Type B pancreatic cell (in vitro differentiated cells): ENCODE measurements around the gene WDR93. TPM values are rescaled to one million over a fixed set of nuclear protein-coding genes. Genes with fewer than 3 reads are reported as not detected.
"Not testable (repeated sequence)": the region's sequence is repeated elsewhere in the genome, so short reads cannot be mapped to it uniquely, and the experiment has no call there.

Experiments used
- DNase-seq: peaks from one replicate; pipeline ENCODE4 v3.0.0; 2021; ENCODE audit warnings: mixed read lengths; ENCODE audit not compliant: unreplicated experiment; ENCODE audit errors: extremely low spot score
- H3K27ac Mint-ChIP-seq: 2 replicates; pipeline ENCODE4 v1.8.0; 2021; ENCODE audit warnings: mild to moderate bottlenecking, mixed read lengths
- H3K27me3 Mint-ChIP-seq: 2 replicates; pipeline ENCODE4 v1.8.0; 2021; ENCODE audit warnings: mixed read lengths
- H3K36me3 Mint-ChIP-seq: 2 replicates; pipeline ENCODE4 v1.8.0; 2021; ENCODE audit warnings: mixed read lengths
- H3K4me1 Mint-ChIP-seq: one replicate; pipeline ENCODE4 v1.8.0; 2021; ENCODE audit warnings: mixed read lengths; ENCODE audit not compliant: unreplicated experiment
- H3K4me3 Mint-ChIP-seq: 2 replicates; pipeline ENCODE4 v1.8.0; 2021; ENCODE audit warnings: mild to moderate bottlenecking, mixed read lengths
- H3K9me3 Mint-ChIP-seq: 2 replicates; pipeline ENCODE4 v1.8.0; 2021; ENCODE audit warnings: mixed read lengths
- total RNA-seq: library from RNA; stranded (reverse); gene quantifications from 2 replicates; pipeline ENCODE4 v1.2.1, GENCODE V29; 2021; ENCODE audit warnings: low replicate concordance
- TF ChIP-seq, protein P1 (sequence below): fragments of 200-600 bp; sonication (generic); conservative IDR thresholded peaks from 2 replicates; pipeline ENCODE4 v1.5.0; 2021; ENCODE audit warnings: antibody characterized with exemption, mild to moderate bottlenecking

Gene WDR93
- total RNA-seq, 1 donor from 2014 or later = 1.5 TPM

DNA sequence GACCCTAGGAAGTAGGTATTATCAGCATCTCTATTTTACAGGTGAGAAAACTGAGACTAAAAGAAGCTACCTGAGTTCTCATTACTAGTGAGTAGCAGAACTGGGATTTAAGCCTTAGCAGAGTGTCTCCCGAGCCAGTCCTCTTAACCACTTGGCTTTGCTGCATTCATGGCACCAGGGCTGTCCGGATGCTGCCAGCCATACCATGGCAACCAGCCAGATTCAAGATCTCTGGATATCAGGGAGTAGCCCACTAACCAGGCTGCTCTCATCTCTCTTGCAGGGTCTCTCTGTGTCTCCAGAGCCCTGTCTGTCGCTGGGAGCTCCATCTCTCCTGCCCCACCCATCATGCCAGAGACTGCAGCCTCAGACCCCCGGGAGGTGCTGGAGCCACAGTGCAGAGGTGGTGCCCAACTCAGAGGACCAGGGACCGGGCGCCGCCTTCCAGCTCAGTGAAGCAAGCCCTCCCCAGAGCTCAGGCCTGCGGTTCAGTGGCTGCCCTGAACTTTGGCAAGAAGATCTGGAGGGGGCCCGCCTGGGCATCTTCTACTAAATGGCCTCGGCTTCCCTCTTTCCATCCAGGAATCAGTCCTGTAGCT, 87.3 kb downstream of the WDR93 start:
- TF ChIP-seq, protein P1, sequence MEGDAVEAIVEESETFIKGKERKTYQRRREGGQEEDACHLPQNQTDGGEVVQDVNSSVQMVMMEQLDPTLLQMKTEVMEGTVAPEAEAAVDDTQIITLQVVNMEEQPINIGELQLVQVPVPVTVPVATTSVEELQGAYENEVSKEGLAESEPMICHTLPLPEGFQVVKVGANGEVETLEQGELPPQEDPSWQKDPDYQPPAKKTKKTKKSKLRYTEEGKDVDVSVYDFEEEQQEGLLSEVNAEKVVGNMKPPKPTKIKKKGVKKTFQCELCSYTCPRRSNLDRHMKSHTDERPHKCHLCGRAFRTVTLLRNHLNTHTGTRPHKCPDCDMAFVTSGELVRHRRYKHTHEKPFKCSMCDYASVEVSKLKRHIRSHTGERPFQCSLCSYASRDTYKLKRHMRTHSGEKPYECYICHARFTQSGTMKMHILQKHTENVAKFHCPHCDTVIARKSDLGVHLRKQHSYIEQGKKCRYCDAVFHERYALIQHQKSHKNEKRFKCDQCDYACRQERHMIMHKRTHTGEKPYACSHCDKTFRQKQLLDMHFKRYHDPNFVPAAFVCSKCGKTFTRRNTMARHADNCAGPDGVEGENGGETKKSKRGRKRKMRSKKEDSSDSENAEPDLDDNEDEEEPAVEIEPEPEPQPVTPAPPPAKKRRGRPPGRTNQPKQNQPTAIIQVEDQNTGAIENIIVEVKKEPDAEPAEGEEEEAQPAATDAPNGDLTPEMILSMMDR = no peak
- Mint-ChIP-seq H3K9me3 (no peaks in the 10 kb centered on the region), H3K4me3 (no peak overlapping the region), H3K27ac (peak overlapping the region; percentile 86), H3K36me3 (no peaks in the 10 kb centered on the region), H3K4me1 (no peaks in the 10 kb centered on the region), H3K27me3 (peaks cover 2% of the 10 kb centered on the region)
- DNase-seq = no peak

DNA sequence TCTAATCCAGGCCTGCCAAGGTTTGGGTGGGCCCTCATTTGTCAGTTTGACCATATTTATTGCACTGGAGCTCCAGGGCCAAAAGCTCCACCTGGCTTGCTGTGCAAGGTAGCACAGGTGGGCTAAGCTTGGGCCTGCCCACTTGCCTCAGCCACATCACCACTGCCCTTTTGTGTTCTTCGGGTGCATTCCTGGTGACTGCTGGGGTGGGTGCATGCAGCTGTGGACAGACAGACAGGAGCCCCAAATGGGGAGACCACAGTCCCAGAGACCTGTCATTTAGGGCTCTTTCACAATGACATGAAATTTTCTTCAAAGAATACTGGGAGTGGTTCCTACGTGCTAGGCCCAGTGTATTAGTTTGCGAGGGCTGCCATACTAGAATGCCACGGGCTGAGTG, 88.2 kb downstream of the WDR93 start:
- DNase-seq = no peak
- TF ChIP-seq, protein P1 = no peak
- Mint-ChIP-seq H3K27me3 (peaks cover 2% of the 10 kb centered on the region), H3K36me3 (no peaks in the 10 kb centered on the region), H3K9me3 (no peaks in the 10 kb centered on the region), H3K4me3 (peak overlapping the region; percentile 44), H3K27ac (peak overlapping the region; percentile 86), H3K4me1 (peaks cover 8% of the 10 kb centered on the region)

DNA sequence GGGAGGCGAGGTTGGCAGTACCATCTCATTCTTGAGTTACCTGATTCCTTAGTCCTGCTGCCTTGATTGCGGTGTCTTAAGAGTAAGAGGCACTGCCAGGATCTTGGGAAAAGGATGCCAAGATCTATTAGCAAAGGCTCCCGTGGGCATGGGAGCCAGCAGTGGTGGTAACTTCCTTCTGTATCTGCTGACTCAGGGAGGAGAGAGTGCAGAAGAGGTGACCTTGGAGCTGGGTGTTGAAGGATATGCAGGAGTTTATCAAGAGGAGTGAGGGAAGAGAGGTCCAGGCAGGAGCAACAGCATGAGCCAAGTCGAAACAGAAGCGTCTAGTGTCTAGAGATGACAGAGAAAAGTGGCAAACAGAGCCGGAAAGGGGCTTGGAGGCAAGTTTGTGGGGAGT, 90.0 kb downstream of the WDR93 start:
- Mint-ChIP-seq H3K9me3 (no peaks in the 10 kb centered on the region), H3K36me3 (no peaks in the 10 kb centered on the region), H3K27ac (peak overlapping the region; percentile 11), H3K4me3 (no peak overlapping the region), H3K27me3 (peaks cover 2% of the 10 kb centered on the region), H3K4me1 (peaks cover 8% of the 10 kb centered on the region)
- TF ChIP-seq, protein P1 = no peak
- DNase-seq = no peak

DNA sequence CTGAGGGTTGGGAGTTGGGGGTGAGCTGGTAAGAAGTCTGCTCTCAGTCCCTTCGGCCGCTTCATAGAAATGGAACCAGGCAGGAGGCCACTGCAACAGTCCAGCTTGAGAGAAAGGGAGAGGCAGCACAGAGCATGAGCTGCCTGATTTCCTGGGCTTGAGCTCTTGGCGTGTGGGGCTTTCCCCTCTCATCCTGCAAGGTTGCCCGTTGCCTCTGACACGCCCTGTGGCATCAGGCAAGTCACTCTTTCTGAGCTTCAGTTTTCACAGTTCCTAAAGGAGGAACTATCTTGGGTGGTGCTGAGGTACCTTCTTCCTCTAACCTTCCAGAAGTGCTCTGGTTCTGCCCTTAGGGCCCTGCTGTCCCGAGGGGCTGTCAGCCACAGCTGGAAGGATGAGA, 90.4 kb downstream of the WDR93 start:
- TF ChIP-seq, protein P1 = no peak
- no peak for DNase-seq
- Mint-ChIP-seq H3K27ac (peak overlapping the region; percentile 11), H3K27me3 (peaks cover 2% of the 10 kb centered on the region), H3K4me1 (peaks cover 8% of the 10 kb centered on the region), H3K36me3 (no peaks in the 10 kb centered on the region), H3K4me3 (no peak overlapping the region), H3K9me3 (no peaks in the 10 kb centered on the region)

DNA sequence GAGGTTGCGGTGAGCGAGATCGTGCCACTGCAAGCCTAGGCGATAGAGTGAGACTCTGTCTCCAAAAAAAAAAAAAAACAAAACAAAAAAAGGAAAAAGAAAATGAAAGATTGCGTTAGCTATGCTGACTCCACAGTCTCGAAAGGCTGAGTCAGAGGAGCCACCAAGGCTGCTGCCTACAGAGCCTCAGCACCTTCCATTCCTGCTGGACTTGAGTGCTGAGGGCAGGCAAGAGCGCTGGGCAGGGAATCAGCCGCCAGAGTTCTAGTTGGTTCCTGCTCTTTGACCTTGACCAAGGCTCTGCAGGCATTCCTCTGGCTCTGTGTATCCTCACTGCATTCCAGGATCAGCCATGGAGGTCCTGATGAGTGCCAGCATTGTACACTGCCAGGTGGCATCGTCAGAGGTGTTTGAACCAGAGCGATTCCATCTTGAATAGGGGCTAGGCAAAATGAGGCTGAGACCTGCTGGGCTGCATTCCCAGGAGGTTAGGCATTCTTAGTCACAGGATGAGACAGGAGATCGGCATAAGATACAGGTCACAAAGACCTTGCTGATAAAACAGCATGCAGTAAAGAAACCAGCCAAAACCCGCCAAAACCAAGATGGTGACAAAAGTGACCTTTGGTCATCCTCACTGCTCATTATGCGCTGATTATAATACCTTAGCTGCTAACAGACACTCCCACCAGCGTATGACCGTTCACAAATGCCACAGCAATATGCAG, 91.4 kb downstream of the WDR93 start:
- peaks cover 2% of the 10 kb centered on the region for H3K27me3 Mint-ChIP-seq
- H3K27ac Mint-ChIP-seq = peak overlapping the region; percentile 85
- peaks cover 8% of the 10 kb centered on the region for H3K4me1 Mint-ChIP-seq
- H3K4me3 Mint-ChIP-seq = peak overlapping the region; percentile 34
- H3K9me3 Mint-ChIP-seq = no peaks in the 10 kb centered on the region
- DNase-seq = no peak
- TF ChIP-seq, protein P1 = no peak
- no peaks in the 10 kb centered on the region for H3K36me3 Mint-ChIP-seq

DNA sequence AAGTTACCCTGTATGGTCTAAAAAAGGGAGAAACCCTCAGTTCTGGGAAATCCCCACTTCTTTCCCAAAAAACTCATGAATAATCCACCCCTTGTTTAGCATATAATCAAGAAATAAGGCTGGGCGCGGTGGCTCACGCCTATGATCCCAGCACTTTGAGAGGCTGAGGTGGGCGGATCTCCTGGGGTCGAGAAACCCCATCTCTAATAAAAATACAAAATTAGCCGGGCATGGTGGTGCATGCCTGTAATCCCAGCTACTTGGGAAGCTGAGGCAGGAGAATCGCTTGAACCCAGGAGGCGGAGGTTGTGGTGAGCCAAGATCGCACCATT, 92.0 kb downstream of the WDR93 start:
- not testable (repeated sequence) for H3K4me1 Mint-ChIP-seq, H3K27me3 Mint-ChIP-seq, DNase-seq, H3K36me3 Mint-ChIP-seq, H3K4me3 Mint-ChIP-seq, H3K9me3 Mint-ChIP-seq
- H3K27ac Mint-ChIP-seq = peak overlapping the region; percentile 85
